ENCODE measurements around the gene METTL27.

DNA sequence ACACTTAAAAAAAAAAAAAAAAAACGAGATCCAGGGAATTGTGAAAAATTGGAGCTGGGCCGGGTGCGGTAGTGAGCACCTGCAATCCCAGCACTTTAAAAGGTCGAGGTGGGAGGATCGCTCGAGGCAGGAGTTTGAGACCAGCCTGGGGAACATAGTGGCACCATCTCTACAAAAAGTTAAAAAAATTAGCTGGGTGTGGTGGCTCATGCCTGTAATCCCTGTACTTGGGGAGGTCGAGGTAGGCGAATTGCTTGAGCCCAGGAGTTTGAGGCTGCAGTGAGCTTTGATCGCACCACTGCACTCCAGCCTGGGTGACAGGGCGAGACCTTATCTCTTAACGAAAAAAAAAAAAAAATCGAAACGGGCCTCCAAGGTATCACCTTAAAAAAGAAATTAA is 9.5 kb downstream of the METTL27 start:
- no peak for TF ChIP-seq POLR2A (IDR thresholded peaks at IDR 0.05)
- TF ChIP-seq, protein P1, sequence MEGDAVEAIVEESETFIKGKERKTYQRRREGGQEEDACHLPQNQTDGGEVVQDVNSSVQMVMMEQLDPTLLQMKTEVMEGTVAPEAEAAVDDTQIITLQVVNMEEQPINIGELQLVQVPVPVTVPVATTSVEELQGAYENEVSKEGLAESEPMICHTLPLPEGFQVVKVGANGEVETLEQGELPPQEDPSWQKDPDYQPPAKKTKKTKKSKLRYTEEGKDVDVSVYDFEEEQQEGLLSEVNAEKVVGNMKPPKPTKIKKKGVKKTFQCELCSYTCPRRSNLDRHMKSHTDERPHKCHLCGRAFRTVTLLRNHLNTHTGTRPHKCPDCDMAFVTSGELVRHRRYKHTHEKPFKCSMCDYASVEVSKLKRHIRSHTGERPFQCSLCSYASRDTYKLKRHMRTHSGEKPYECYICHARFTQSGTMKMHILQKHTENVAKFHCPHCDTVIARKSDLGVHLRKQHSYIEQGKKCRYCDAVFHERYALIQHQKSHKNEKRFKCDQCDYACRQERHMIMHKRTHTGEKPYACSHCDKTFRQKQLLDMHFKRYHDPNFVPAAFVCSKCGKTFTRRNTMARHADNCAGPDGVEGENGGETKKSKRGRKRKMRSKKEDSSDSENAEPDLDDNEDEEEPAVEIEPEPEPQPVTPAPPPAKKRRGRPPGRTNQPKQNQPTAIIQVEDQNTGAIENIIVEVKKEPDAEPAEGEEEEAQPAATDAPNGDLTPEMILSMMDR (IDR thresholded peaks at IDR 0.05 in 4 of 5, conservative IDR thresholded peaks at IDR 0.05 in 1 of 5) = no peak
